K562 (cell line): ENCODE results near the gene SAE1. TPM values are rescaled to one million over a fixed set of nuclear protein-coding genes. Genes with fewer than 3 reads are reported as not detected.
A peak's percentile ranks its signal among the peaks of the same experiment; 100 is the strongest.

Experiments used
- ARHGAP35 ChIP-seq: fragments of 450-650 bp; IDR thresholded peaks from 2 replicates; pipeline ENCODE4 v1.6.1; 2018; ENCODE audit not compliant: partially characterized antibody
- CTBP1 ChIP-seq: fragments of 450-650 bp; IDR thresholded peaks from 2 replicates; pipeline ENCODE4 v1.6.1; 2016; ENCODE audit warnings: borderline replicate concordance
- EHMT2 ChIP-seq: fragments of 450-650 bp; IDR thresholded peaks from 2 replicates; pipeline ENCODE4 v1.6.1; 2018; ENCODE audit warnings: antibody characterized with exemption
- ETV1 ChIP-seq: fragments of 450-650 bp; conservative IDR thresholded peaks from 2 replicates; pipeline ENCODE4 v1.6.1; 2016; ENCODE audit warnings: missing genetic modification characterization, control low read depth, low read depth, missing compliant biosample characterization
- HDGF ChIP-seq: fragments of 450-650 bp; IDR thresholded peaks from 2 replicates; pipeline ENCODE4 v1.6.1; 2016
- HLTF ChIP-seq: fragments of 450-650 bp; IDR thresholded peaks from 2 replicates; pipeline ENCODE4 v1.6.1; 2016
- HNRNPUL1 ChIP-seq: fragments of 200-400 bp; formaldehyde crosslinking; IDR thresholded peaks from 2 replicates; pipeline ENCODE4 v1.6.1; 2017; ENCODE audit warnings: low read length
- MAFK ChIP-seq: IDR thresholded peaks from 2 replicates; pipeline ENCODE4 v1.6.1; 2011; ENCODE audit warnings: low read length, improper control_type of control experiment
- MCM2 ChIP-seq: fragments of 450-650 bp; IDR thresholded peaks from 2 replicates; pipeline ENCODE4 v1.6.1; 2017; ENCODE audit warnings: low read depth, mild to moderate bottlenecking
- MTA3 ChIP-seq: fragments of 450-650 bp; formaldehyde crosslinking; IDR thresholded peaks from 2 replicates; pipeline ENCODE4 v1.6.1; 2017; ENCODE audit warnings: mild to moderate bottlenecking, borderline replicate concordance
- NEUROD1 ChIP-seq: fragments of 150-350 bp; IDR thresholded peaks from 2 replicates; pipeline ENCODE4 v1.6.1; 2014; ENCODE audit warnings: borderline replicate concordance, low read length, low read depth; ENCODE audit not compliant: partially characterized antibody
- NFRKB ChIP-seq: fragments of 450-650 bp; IDR thresholded peaks from 2 replicates; pipeline ENCODE4 v1.6.1; 2016; ENCODE audit warnings: low read depth
- NR4A1 ChIP-seq, 2 experiments: fragments of 250-450 bp in 1 of 2; fragments of 450-650 bp in 1 of 2; sonication (Bioruptor Pico) in 1 of 2; IDR thresholded peaks; 2 replicates each; pipeline versions ENCODE4 v1.4.0 to v1.6.1; 2016 to 2020; ENCODE audit warnings: mild to moderate bottlenecking in 2 of 2, missing compliant biosample characterization in 1 of 2, missing genetic modification characterization in 1 of 2, moderate library complexity in 1 of 2
- PTRF ChIP-seq: fragments of 450-650 bp; IDR thresholded peaks from 2 replicates; pipeline ENCODE4 v1.6.1; 2016; ENCODE audit warnings: mild to moderate bottlenecking, missing genetic modification characterization, missing compliant biosample characterization
- SOX6 ChIP-seq: fragments of 450-650 bp; IDR thresholded peaks from 2 replicates; pipeline ENCODE4 v1.6.1; 2014; ENCODE audit warnings: mild to moderate bottlenecking
- TAF7 ChIP-seq: fragments of 450-650 bp; IDR thresholded peaks from 2 replicates; pipeline ENCODE4 v1.6.1; 2016; ENCODE audit warnings: missing genetic modification characterization, missing compliant biosample characterization
- THRAP3 ChIP-seq: fragments of 450-650 bp; IDR thresholded peaks from 2 replicates; pipeline ENCODE4 v1.6.1; 2016; ENCODE audit warnings: mild to moderate bottlenecking, inconsistent platforms, borderline replicate concordance
- XRCC5 ChIP-seq: fragments of 200-400 bp; formaldehyde crosslinking; IDR thresholded peaks from 2 replicates; pipeline ENCODE4 v1.6.1; 2017; ENCODE audit warnings: low read depth, mild to moderate bottlenecking, low read length
- ZBTB7A ChIP-seq: IDR thresholded peaks from 2 replicates; pipeline ENCODE4 v1.6.1; 2011; ENCODE audit warnings: low read depth, mild to moderate bottlenecking, low read length, moderate library complexity, borderline replicate concordance; ENCODE audit not compliant: control insufficient read depth
- ZEB2 ChIP-seq: fragments of 450-650 bp; IDR thresholded peaks from 2 replicates; pipeline ENCODE4 v1.6.1; 2016
- ZNF584 ChIP-seq: fragments of 200-800 bp; sonication (Bioruptor generic); IDR thresholded peaks from 2 replicates; pipeline ENCODE4 v1.6.1; 2016; ENCODE audit warnings: low read depth, mild to moderate bottlenecking, missing genetic modification characterization, missing compliant biosample characterization
- ZNF778 ChIP-seq: fragments of 450-650 bp; formaldehyde crosslinking; IDR thresholded peaks from 2 replicates; pipeline ENCODE4 v1.4.0; 2020; ENCODE audit warnings: mild to moderate bottlenecking, moderate library complexity
- polyA plus RNA-seq, 8 experiments: library from polyadenylated mRNA; depleted of rRNA in 4 of 8; stranded (reverse) in 5 of 8; unstranded in 3 of 8; fragments of >200 nt; fragmentation: Nextera tagmentation in 2 of 8; fragmentation: Illumina TruSeq in 1 of 8; extraction: Ambion mirVana in 2 of 8; extraction: Trizol in 1 of 8; gene quantifications; 2 replicates each; pipeline versions ENCODE4 v1.2.1 to v1.2.3, GENCODE V29; 2011 to 2014; ENCODE audit warnings: inconsistent platforms in 1 of 8, missing spikeins in 1 of 8
- total RNA-seq, 7 experiments: library from RNA; depleted of rRNA in 6 of 7; stranded (reverse); fragments of >200 nt in 6 of 7; fragmentation: Illumina TruSeq in 2 of 7; extraction: Trizol in 2 of 7; gene quantifications; 2 replicates each; pipeline versions ENCODE4 v1.2.1 to v1.2.3, GENCODE V29; 2011 to 2021; ENCODE audit warnings: low replicate concordance in 1 of 7
- TF ChIP-seq, protein P1 (sequence below): fragments of 200-800 bp; sonication (Bioruptor generic); IDR thresholded peaks from 2 replicates; pipeline ENCODE4 v1.6.1; 2017; ENCODE audit warnings: missing genetic modification characterization, missing compliant biosample characterization
- TF ChIP-seq, protein P2 (sequence below): sonication (generic); formaldehyde crosslinking; IDR thresholded peaks from 2 replicates; pipeline ENCODE4 v1.8.1; 2022; ENCODE audit warnings: missing genetic modification reagents
- TF ChIP-seq, protein P3 (sequence below): fragments of 250-450 bp; sonication (Bioruptor Pico); IDR thresholded peaks from 2 replicates; pipeline ENCODE4 v1.4.0; 2020; ENCODE audit warnings: borderline replicate concordance

SAE1 gene
- total and polyA plus RNA-seq, 9 of the 15 experiments (the other 6 are each of a cell fraction or from before 2014, with no cell fraction given): 82.8 to 299 (median 217) TPM

DNA sequence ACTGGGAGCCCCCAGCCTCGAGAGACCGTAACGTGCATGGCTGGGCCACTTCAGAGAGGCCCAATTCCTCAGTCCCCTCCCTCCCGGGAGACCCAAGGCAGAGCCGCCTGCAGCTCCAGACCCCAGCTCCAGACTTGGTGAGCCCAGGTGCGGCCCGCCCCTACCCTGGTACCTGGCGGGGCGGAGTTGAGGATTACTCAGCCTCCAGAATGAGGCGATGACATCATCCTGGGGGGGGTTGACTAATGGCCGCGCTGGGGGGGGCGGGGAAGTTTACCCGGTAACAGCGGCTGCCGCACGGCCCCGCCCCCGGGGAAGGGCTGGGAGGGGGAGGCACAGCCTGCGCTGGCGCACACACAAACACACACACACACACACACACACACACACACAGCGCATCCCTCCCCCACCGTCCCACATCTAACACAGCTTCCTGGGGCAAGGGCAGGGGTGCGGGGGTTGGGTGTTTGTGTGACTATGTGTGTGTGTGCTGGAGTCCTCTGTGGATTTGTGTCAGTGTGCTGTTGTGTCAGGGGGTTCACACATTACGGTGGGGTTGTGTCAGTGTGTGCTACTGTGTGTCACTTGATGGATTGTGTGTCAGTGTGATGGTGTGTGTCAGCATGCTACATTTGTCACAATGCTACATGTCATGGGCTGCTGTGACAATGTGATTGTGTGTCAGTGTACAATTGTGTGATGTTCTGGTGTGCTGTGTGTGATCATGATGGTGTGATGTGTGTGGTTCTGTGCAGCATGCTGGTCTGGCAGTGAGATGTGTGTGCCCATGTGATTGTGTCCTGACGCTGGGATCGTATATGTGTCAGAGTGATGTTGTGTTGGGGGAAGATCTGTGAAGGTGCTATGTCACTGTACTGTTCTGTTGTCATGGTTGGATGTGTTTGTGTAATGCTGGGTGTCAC, 110.6 kb downstream of the SAE1 start (continued):
- TF ChIP-seq, protein P1, sequence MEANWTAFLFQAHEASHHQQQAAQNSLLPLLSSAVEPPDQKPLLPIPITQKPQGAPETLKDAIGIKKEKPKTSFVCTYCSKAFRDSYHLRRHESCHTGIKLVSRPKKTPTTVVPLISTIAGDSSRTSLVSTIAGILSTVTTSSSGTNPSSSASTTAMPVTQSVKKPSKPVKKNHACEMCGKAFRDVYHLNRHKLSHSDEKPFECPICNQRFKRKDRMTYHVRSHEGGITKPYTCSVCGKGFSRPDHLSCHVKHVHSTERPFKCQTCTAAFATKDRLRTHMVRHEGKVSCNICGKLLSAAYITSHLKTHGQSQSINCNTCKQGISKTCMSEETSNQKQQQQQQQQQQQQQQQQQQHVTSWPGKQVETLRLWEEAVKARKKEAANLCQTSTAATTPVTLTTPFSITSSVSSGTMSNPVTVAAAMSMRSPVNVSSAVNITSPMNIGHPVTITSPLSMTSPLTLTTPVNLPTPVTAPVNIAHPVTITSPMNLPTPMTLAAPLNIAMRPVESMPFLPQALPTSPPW (CRISPR knock-in tag): peak; percentile 98
- TF ChIP-seq, protein P2, sequence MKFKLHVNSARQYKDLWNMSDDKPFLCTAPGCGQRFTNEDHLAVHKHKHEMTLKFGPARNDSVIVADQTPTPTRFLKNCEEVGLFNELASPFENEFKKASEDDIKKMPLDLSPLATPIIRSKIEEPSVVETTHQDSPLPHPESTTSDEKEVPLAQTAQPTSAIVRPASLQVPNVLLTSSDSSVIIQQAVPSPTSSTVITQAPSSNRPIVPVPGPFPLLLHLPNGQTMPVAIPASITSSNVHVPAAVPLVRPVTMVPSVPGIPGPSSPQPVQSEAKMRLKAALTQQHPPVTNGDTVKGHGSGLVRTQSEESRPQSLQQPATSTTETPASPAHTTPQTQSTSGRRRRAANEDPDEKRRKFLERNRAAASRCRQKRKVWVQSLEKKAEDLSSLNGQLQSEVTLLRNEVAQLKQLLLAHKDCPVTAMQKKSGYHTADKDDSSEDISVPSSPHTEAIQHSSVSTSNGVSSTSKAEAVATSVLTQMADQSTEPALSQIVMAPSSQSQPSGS (CRISPR knock-in tag): peak; percentile 85; the same call in 1 of the 2 replicates
- TF ChIP-seq ZBTB7A (peak; percentile 72; the same call in 1 of the 2 replicates), ARHGAP35 (peak; percentile 41), XRCC5 (peak; percentile 40; the same call in 1 of the 2 replicates), THRAP3 (peak; percentile 89; the same call in 1 of the 2 replicates), EHMT2 (peak; percentile 20; the same call in 1 of the 2 replicates), NFRKB (peak; percentile 79; the same call in 1 of the 2 replicates), ZNF584 (CRISPR knock-in tag) (peak; percentile 70), NEUROD1 (peak; percentile 39), HDGF (peak; percentile 77; the same call in 1 of the 2 replicates), SOX6 (peak; percentile 14; the same call in 1 of the 2 replicates), MCM2 (no peak), HLTF (peak; percentile 89), HNRNPUL1 (no peak), NR4A1 (CRISPR knock-in tag; IDR thresholded peaks at IDR 0.05) (no peak), NR4A1 (tag; IDR thresholded peaks at IDR 0.05) (peak; percentile 71), ZNF778 (CRISPR knock-in tag) (no peak), MAFK (no peak), ZEB2 (peak; percentile 88), CTBP1 (peak; percentile 57), PTRF (no peak), MTA3 (0 out of 2 replicates have a peak, but pooled peaks have one; percentile 39), ETV1 (tag) (0 out of 2 replicates have a peak, but pooled peaks have one; percentile 37), TAF7 (tag) (0 out of 2 replicates have a peak, but pooled peaks have one; percentile 18)
- TF ChIP-seq, protein P3, sequence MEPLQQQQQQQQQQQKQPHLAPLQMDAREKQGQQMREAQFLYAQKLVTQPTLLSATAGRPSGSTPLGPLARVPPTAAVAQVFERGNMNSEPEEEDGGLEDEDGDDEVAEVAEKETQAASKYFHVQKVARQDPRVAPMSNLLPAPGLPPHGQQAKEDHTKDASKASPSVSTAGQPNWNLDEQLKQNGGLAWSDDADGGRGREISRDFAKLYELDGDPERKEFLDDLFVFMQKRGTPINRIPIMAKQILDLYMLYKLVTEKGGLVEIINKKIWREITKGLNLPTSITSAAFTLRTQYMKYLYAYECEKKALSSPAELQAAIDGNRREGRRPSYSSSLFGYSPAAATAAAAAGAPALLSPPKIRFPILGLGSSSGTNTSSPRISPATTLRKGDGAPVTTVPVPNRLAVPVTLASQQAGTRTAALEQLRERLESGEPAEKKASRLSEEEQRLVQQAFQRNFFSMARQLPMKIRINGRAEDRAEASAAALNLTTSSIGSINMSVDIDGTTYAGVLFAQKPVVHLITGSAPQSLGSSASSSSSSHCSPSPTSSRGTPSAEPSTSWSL (CRISPR knock-in tag): no peak
